Right lobe of liver (tissue), 4 donors: ENCODE measurements around the gene COL4A1.

Experiments used
- POLR2A ChIP-seq: fragments of 450-650 bp; IDR thresholded peaks from one replicate; pipeline ENCODE4 v1.6.1; 2017; ENCODE audit warnings: antibody characterized with exemption, mild to moderate bottlenecking
- TF ChIP-seq, protein P1 (sequence below), 4 donors: fragments of 200-600 bp in 3 of 4; fragments of 450-650 bp in 1 of 4; IDR thresholded peaks; one replicate each; pipeline versions ENCODE4 v1.5.1 to v1.8.0; 2016 to 2022; ENCODE audit warnings: antibody characterized with exemption in 4 of 4, mild to moderate bottlenecking in 2 of 4
- donor health status: DM: no; HTN: no; CAD: no.
- donor health status: DM: no; HTN: no; CAD: no.
- donor health status: DM: no; HTN: yes; CAD: no.

DNA sequence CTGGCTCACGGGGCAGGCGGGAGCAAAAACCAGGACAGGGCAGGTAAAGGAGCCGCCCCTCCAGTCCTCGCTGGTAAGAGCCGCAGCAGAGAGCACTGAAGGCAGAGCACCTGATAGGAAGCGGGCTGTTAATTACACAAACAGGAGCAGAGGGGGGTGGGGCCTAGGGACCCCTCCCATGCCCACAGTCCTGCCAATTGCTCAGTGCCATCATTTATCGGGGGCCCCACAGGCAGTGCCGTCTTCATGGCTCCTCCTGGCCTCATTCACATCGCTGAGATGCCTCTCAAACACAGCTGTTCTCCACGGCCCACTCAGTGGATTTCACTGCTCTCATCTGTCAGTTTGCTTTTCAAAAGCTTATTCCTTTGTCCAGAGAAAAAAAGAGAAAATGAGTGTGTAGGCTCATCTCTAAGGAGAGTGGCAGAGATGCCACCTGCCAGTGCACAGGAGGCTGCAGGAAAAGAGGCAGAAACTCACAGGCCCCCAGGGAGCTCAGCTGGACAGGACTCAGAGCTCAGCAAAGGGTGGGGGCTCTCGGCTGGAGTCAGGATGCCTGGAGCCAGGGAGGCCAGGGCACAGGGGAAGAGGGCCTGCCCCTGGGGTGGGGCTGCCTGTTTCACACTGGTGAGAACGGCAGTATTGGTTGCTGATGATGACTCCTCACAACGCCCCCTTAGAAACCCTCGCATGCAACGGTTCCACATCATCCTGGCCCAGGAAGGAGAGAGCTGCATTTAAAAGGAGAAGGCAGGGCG is 174.6 kb downstream of the COL4A1 start:
- TF ChIP-seq, protein P1, sequence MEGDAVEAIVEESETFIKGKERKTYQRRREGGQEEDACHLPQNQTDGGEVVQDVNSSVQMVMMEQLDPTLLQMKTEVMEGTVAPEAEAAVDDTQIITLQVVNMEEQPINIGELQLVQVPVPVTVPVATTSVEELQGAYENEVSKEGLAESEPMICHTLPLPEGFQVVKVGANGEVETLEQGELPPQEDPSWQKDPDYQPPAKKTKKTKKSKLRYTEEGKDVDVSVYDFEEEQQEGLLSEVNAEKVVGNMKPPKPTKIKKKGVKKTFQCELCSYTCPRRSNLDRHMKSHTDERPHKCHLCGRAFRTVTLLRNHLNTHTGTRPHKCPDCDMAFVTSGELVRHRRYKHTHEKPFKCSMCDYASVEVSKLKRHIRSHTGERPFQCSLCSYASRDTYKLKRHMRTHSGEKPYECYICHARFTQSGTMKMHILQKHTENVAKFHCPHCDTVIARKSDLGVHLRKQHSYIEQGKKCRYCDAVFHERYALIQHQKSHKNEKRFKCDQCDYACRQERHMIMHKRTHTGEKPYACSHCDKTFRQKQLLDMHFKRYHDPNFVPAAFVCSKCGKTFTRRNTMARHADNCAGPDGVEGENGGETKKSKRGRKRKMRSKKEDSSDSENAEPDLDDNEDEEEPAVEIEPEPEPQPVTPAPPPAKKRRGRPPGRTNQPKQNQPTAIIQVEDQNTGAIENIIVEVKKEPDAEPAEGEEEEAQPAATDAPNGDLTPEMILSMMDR (IDR thresholded peaks at IDR 0.05) = no peak
- no peak for TF ChIP-seq POLR2A
